GM21528 (cell line): ENCODE data around the gene MYH14.

Experiments
- ATAC-seq: cut with Tn5 transposase; IDR thresholded peaks from one replicate; pipeline ENCODE4 v1.9.1; 2021; ENCODE audit warnings: mild to moderate bottlenecking, moderate library complexity; ENCODE audit not compliant: unreplicated experiment, low FRiP score

The MYH14 gene

DNA sequence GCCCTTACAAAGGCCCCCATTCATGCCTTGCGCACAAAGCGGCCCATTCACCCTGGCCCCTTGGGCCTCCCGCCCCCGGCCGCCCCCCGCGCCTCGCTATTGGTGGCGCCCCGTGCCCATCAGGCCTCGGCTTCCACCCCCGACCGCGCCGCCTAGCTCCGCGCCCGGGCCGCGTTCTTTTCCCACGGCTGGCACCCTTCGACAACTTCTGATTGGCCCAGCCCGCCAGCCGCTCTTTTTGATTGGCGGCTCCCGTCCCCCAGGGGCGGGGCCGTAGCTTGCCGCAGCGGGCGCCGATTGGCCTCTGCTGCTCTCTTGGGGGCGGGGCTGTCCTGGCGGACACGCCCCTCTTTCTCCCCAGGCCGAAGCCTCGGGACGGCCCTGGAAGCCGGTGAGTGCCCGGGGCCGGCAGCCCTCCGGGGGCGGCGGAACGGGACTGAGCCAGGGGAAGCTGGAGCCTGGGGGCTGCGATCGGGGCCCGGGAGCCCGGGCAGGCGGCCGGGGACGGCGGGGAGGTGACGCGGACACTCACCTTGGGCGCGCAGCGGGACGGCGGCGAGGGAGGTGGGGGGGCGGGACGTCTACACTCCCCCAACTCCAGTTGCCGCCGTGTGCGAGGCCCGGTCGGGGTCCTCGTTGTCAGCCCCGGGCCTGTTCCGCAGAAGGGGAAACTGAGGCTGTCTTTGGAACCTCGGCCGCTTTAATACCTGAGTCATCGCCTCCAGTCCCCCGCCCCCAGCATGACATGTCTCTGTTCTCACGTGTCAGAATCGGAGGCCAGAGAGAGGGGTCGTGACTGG, at the start of gene MYH14:
Gene MYH14, plus strand, starts transcription at position 342 of the 800 bp plus-strand sequence. CDS start 6,744 bp downstream, outside the sequence.
- no peak for ATAC-seq

DNA sequence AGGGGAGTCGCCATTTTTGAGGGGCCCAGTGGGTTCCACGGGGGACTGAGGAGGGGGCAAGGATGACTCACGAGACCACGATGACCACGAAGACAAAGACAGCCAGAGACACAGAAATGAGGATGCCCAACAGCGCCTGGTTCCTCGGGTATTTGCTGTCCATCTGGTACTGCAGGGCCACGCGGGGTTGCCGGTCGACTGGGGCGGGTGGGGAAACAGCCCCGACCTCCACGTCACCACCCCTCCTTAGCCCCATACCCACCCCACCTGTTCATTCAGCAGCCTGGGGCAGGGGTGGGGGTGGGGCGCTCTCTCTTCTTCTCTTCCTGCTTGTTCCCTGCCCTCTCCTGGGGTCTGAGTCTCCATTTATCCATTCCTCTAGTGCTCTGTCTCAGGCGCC, 48.9 kb upstream of the MYH14 start:
- ATAC-seq, result no peak

DNA sequence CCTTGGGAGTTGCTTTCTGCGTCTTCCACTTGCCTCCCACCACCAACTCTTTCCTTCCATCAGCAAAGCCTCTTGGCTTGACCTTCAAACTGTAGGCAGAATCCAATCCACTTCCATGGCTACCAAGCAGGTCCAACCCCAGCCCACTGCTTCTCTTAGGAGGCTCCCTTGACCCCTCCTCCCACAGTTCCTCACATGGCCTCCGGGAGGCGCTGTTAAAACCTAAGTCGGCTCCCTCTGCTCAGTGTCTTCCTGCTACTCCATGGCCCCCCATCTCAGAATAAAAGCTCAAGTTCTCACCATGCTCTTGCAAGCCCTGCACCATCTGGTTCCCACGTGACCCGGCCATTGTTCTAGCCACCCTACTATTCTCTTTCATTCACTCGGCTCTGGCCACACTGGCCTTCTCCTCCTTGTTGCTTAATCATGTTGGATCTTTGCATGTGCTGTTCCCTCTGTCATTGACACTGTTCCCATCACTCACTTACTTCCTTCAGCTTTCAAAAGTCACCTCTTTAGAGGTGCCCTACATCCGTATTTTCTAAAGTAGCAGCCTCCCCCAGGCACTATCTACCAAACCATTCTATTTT, 47.8 kb upstream of the MYH14 start:
- no peak for ATAC-seq

GRCh38 chr19:50158577-50158976, 44.8 kb upstream of the MYH14 start:
- no peak for ATAC-seq

DNA sequence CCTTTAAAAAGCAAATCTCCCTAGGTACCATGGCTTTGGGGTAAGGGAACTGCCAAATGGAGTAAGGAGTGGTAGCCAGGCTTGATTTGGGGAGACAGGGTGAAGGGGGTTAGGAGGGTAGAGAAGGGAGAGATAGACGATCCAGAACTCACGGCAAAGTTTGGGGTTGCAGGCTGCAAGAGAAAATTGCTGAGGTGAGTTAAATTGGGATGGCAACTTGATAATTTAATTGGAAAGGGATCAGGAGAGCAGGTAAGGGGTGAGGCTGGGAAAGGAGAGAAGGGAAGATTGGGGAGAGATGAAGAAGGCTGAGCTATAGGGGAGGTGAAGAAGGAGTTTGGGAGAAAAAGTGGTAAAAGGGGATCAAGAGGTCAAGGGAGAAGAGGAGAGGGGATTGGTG, 44.3 kb upstream of the MYH14 start:
- ATAC-seq, result no peak

DNA sequence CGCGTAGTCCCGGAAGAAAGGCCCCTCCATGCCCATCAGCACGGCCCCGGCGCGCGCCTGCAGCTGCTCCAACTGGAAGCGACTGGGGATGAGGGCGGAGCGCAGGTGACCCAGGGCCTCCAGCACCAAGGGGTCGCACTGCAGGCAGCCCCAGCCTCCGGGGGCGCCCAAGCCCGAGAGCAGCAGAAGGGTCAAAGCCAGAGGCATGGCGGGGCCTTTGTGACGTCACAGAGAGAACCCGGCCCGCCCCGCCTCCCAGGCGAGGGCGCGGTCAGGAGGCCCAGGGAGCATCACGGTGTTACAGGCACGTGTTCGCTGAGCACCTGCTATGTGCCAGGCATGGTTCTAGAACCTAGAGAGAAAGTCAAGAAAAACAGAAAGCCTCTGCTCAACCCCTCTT, 40.4 kb upstream of the MYH14 start, which contains the start of gene IZUMO2:
Gene IZUMO2, minus strand, starts transcription at position 294 of the 400 bp plus-strand sequence. Its CDS starts 87 bp downstream, at position 207.
- ATAC-seq, result no peak

- ATAC-seq, result no peak
Observed at GRCh38 chr19:50167314-50167721, 36.1 kb upstream of the MYH14 start.

DNA sequence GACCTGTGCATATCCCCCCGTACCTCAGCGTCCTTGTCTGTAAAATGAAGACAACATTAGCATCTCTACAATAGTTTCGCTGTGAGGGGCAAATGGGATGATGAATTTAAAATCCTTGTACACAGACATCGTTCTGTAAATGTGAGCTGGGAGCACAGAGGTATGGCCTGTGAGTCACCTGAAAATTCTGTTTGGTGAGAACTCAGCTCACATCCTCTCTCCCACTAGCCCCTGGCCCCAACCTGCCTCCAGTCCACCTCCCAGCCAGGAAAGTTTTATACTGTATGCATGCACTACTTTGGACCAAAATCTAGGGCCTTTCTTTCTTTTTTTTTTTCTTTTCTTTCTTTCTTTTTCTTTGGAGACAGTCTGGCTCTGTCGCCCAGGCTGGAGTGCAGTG, 31.7 kb upstream of the MYH14 start:
- no peak for ATAC-seq

DNA sequence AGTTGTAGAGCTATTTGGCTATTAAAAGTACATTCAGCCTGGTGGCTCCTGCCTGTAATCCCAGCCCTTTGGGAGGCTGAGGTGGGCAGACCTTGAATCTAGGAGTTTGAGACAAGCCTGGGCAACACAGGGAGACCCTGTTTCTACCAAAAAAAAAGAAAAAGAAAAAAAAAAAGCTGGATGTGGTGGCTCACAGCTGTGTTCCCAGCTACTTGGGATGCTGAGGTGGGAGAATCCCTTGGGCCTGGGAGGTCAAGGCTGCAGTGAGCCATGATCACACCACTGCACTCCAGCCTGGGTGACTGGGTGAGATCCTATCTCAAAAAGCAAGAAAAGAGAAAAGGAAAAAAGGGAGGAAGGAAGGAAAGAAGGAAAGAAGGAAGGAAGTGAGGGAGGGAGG, 30.7 kb upstream of the MYH14 start:
- no peak for ATAC-seq

GRCh38 chr19:50173127-50173526, 30.3 kb upstream of the MYH14 start:
- ATAC-seq, result no peak

DNA sequence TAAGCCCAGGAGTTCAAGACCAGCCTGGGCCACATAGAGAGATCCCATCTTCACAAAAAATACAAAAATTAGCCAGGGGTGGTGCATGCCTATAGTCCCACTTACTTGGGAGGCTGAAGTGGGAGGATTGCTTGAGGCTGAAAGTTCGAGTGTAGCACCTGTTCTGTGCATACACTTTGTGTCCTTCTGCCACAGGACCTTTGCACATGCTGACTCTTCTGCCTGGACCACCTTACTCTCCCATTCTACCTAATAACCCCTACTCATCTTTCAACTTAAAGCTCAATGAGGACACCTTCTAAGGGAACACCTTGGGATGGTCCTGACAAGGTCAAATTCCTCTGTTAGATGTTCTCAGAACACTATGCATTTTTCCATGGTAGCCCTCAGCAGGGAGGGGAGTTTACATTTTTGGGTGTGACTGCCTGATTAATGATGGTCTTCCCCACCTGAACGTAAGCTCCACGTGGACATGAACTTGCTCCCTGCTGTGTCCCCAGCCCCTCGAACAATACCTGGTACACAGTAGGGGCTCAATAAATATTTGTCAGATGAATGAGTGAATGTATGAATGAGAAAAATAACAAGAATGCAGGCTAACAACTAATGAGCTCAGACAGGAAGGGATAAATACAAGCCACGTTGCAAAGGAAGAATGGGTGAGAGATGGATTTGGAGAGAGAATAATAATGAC, 29.2 kb upstream of the MYH14 start:
- no peak for ATAC-seq

- no peak for ATAC-seq
Observed at GRCh38 chr19:50175924-50176323, 27.5 kb upstream of the MYH14 start.

- ATAC-seq, result no peak
Observed at GRCh38 chr19:50176775-50177174, 26.6 kb upstream of the MYH14 start.

DNA sequence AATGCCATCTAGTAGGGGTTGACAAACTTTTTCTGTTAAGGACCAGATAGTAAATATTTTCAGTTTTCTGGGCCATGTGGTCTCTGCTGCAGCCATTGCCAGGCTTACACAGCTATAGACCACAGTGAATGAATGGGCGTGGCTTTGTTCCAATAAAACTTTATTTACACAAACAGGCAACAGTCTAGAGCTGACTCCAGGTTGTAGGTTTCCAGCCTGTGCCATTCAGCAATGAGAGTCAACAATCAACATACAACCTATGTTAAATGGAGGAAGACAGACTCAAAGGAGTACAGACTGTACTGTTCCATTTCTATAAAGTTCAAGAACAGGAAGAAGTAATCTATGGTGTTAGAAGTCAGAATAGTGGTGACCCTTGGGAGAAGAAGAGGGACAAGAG, 25.1 kb upstream of the MYH14 start:
- no peak for ATAC-seq

- ATAC-seq, result no peak
Observed at GRCh38 chr19:50178859-50179537, 24.4 kb upstream of the MYH14 start.

- ATAC-seq, result no peak
Observed at GRCh38 chr19:50181121-50181520, 22.3 kb upstream of the MYH14 start.

GRCh38 chr19:50184196-50184595, 19.2 kb upstream of the MYH14 start:
- ATAC-seq, result no peak

DNA sequence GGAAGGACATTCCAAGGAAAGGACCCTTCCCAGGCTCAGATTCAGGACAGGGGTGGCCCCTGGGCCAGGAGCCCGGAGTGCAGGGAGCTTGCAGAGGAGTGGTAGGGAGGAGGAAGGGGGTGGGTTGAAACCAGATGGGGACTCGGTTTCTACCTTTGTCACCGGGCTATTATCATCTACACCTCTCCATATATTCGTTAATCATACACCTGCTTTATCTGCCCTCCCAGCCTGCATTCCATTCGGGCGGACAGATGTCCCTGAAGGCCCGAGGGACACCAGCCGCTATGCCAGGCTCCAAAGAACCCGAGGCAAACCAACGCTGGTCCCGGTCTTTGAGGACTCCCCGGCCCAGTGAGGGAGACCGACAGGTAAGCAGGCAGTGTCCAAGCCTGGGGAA, 15.5 kb upstream of the MYH14 start:
- ATAC-seq, result no peak

GRCh38 chr19:50189331-50189730, 14.1 kb upstream of the MYH14 start:
- ATAC-seq, result no peak

- ATAC-seq, result no peak
Observed at GRCh38 chr19:50190439-50190891, 13.0 kb upstream of the MYH14 start.

DNA sequence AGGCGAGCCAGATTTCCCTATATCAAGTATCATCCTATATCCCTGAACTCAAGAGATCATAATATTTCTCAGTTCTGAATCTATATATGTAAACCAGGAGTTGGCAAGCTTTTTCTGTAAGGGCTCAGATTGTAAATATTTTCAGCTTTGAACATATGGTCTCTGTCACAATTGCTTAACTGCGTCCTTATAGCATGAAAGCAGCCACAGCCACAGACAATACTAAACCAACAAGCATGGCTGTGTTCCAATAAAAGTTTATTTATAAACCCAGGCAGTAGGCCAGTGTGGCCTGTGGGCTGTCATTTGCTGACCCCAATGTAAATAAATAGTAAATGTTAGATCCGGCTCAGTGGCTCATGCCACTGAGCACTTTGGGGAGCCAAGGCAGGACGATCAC, 12.2 kb upstream of the MYH14 start:
- no peak for ATAC-seq
